ENCODE measurements around the gene LAMP1. TPM values are rescaled to one million over a fixed set of nuclear protein-coding genes. Genes with fewer than 3 reads are reported as not detected.

LAMP1 gene
- total and polyA plus RNA-seq, 4 donors: 98.0 to 154 (median 132) TPM

DNA sequence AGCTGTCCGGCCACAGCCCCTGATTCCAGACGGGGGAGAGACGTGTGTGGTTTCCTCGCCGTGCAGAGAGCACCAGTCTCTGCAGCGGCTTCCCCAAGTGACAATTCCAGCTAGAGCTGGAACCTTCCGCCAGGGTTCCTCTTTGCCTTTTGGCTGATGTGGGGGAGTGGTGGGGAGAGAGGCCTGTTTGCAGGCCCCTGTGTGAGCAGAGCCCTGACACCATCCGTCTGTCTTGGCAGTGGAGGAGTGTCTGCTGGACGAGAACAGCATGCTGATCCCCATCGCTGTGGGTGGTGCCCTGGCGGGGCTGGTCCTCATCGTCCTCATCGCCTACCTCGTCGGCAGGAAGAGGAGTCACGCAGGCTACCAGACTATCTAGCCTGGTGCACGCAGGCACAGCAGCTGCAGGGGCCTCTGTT, 25.0 kb downstream of the LAMP1 start:
- no peak for DNase-seq (ENCODE audit: low read depth in 4 of 6, low spot score in 6 of 6)
- H3K9me3 ChIP-seq (ENCODE audit: control insufficient read depth, insufficient read depth, low read length): no peaks in the 10 kb centered on the region
- no peaks in the 10 kb centered on the region for H3K4me1 ChIP-seq (ENCODE audit: control insufficient read depth, insufficient read depth, low read length)
- H3K36me3 ChIP-seq (ENCODE audit: control insufficient read depth, insufficient read depth, low read length): peaks cover 80% of the 10 kb centered on the region
- no peak overlapping the region for H3K27ac ChIP-seq (ENCODE audit: low read depth, low read length)
- no peak overlapping the region for H3K4me3 ChIP-seq (ENCODE audit: low read depth, low read length)
- no peaks in the 10 kb centered on the region for H3K27me3 ChIP-seq (ENCODE audit: control insufficient read depth, insufficient read depth, low read length)
- 92% methylated on average over 17 of the region's 17 CpGs for WGBS (ENCODE audit: insufficient coverage)

- Histone ChIP-seq H3K36me3 (ENCODE audit: control insufficient read depth, insufficient read depth, low read length) (peaks cover 74% of the 10 kb centered on the region), H3K9me3 (ENCODE audit: control insufficient read depth, insufficient read depth, low read length) (no peaks in the 10 kb centered on the region), H3K27me3 (ENCODE audit: control insufficient read depth, insufficient read depth, low read length) (no peaks in the 10 kb centered on the region), H3K27ac (ENCODE audit: low read depth, low read length) (no peak overlapping the region), H3K4me3 (ENCODE audit: low read depth, low read length) (no peak overlapping the region), H3K4me1 (ENCODE audit: control insufficient read depth, insufficient read depth, low read length) (no peaks in the 10 kb centered on the region)
- WGBS (ENCODE audit: insufficient coverage): 99% methylated on average over 18 of the region's 25 CpGs
- DNase-seq (ENCODE audit: low read depth in 4 of 6, low spot score in 6 of 6): no peak
Observed at GRCh38 chr13:113322890-113323651, 26.0 kb downstream of the LAMP1 start.

GRCh38 chr13:113323869-113324268, 26.8 kb downstream of the LAMP1 start:
- H3K27ac ChIP-seq (ENCODE audit: low read depth, low read length): no peak overlapping the region
- peaks cover 68% of the 10 kb centered on the region for H3K36me3 ChIP-seq (ENCODE audit: control insufficient read depth, insufficient read depth, low read length)
- no peaks in the 10 kb centered on the region for H3K4me1 ChIP-seq (ENCODE audit: control insufficient read depth, insufficient read depth, low read length)
- H3K27me3 ChIP-seq (ENCODE audit: control insufficient read depth, insufficient read depth, low read length): no peaks in the 10 kb centered on the region
- H3K9me3 ChIP-seq (ENCODE audit: control insufficient read depth, insufficient read depth, low read length): no peaks in the 10 kb centered on the region
- no peak overlapping the region for H3K4me3 ChIP-seq (ENCODE audit: low read depth, low read length)
- 100% methylated on average over 3 of the region's 7 CpGs for WGBS (ENCODE audit: insufficient coverage)
- DNase-seq (ENCODE audit: low read depth in 4 of 6, low spot score in 6 of 6): no peak

- H3K4me1 ChIP-seq (ENCODE audit: control insufficient read depth, insufficient read depth, low read length): no peaks in the 10 kb centered on the region
- no peak overlapping the region for H3K27ac ChIP-seq (ENCODE audit: low read depth, low read length)
- 63% methylated on average over 9 of the region's 12 CpGs for WGBS (ENCODE audit: insufficient coverage)
- H3K36me3 ChIP-seq (ENCODE audit: control insufficient read depth, insufficient read depth, low read length): peaks cover 63% of the 10 kb centered on the region
- peak in 1 of 6 donors; percentile 9 for DNase-seq (ENCODE audit: low read depth in 4 of 6, low spot score in 6 of 6)
- H3K27me3 ChIP-seq (ENCODE audit: control insufficient read depth, insufficient read depth, low read length): no peaks in the 10 kb centered on the region
- no peaks in the 10 kb centered on the region for H3K9me3 ChIP-seq (ENCODE audit: control insufficient read depth, insufficient read depth, low read length)
- no peak overlapping the region for H3K4me3 ChIP-seq (ENCODE audit: low read depth, low read length)
Observed at GRCh38 chr13:113324398-113324797, 27.4 kb downstream of the LAMP1 start.

GRCh38 chr13:113325779-113326178, 28.7 kb downstream of the LAMP1 start:
- WGBS (ENCODE audit: insufficient coverage): 96% methylated on average over 21 of the region's 23 CpGs

GRCh38 chr13:113327391-113327765, 30.3 kb downstream of the LAMP1 start:
- H3K27ac ChIP-seq (ENCODE audit: low read depth, low read length): no peak overlapping the region
- no peak for DNase-seq (ENCODE audit: low read depth in 4 of 6, low spot score in 6 of 6)
- no peaks in the 10 kb centered on the region for H3K9me3 ChIP-seq (ENCODE audit: control insufficient read depth, insufficient read depth, low read length)
- H3K4me3 ChIP-seq (ENCODE audit: low read depth, low read length): no peak overlapping the region
- H3K36me3 ChIP-seq (ENCODE audit: control insufficient read depth, insufficient read depth, low read length): peaks cover 34% of the 10 kb centered on the region
- no peaks in the 10 kb centered on the region for H3K4me1 ChIP-seq (ENCODE audit: control insufficient read depth, insufficient read depth, low read length)
- no peaks in the 10 kb centered on the region for H3K27me3 ChIP-seq (ENCODE audit: control insufficient read depth, insufficient read depth, low read length)
- WGBS (ENCODE audit: insufficient coverage): no CpG with 5 or more reads among the region's 13 CpGs

More at GRCh38 chr13:113325779-113326178, 28.7 kb downstream of the LAMP1 start:
- peaks cover 49% of the 10 kb centered on the region for H3K36me3 ChIP-seq (ENCODE audit: control insufficient read depth, insufficient read depth, low read length)
- H3K4me3 ChIP-seq (ENCODE audit: low read depth, low read length): no peak overlapping the region
- H3K27me3 ChIP-seq (ENCODE audit: control insufficient read depth, insufficient read depth, low read length): no peaks in the 10 kb centered on the region
- no peaks in the 10 kb centered on the region for H3K4me1 ChIP-seq (ENCODE audit: control insufficient read depth, insufficient read depth, low read length)
- H3K27ac ChIP-seq (ENCODE audit: low read depth, low read length): no peak overlapping the region
- H3K9me3 ChIP-seq (ENCODE audit: control insufficient read depth, insufficient read depth, low read length): no peaks in the 10 kb centered on the region
- no peak for DNase-seq (ENCODE audit: low read depth in 4 of 6, low spot score in 6 of 6)

GRCh38 chr13:113327766-113328471, 30.9 kb downstream of the LAMP1 start:
- 83% methylated on average over 20 of the region's 20 CpGs for WGBS (ENCODE audit: insufficient coverage)
- Histone ChIP-seq H3K27ac (ENCODE audit: low read depth, low read length) (no peak overlapping the region), H3K27me3 (ENCODE audit: control insufficient read depth, insufficient read depth, low read length) (no peaks in the 10 kb centered on the region), H3K4me1 (ENCODE audit: control insufficient read depth, insufficient read depth, low read length) (no peaks in the 10 kb centered on the region), H3K9me3 (ENCODE audit: control insufficient read depth, insufficient read depth, low read length) (no peaks in the 10 kb centered on the region), H3K36me3 (ENCODE audit: control insufficient read depth, insufficient read depth, low read length) (peaks cover 32% of the 10 kb centered on the region), H3K4me3 (ENCODE audit: low read depth, low read length) (no peak overlapping the region)
- no peak for DNase-seq (ENCODE audit: low read depth in 4 of 6, low spot score in 6 of 6)

- WGBS (ENCODE audit: insufficient coverage): 95% methylated on average over 12 of the region's 12 CpGs
Observed at GRCh38 chr13:113328851-113329250, 31.8 kb downstream of the LAMP1 start.

DNA sequence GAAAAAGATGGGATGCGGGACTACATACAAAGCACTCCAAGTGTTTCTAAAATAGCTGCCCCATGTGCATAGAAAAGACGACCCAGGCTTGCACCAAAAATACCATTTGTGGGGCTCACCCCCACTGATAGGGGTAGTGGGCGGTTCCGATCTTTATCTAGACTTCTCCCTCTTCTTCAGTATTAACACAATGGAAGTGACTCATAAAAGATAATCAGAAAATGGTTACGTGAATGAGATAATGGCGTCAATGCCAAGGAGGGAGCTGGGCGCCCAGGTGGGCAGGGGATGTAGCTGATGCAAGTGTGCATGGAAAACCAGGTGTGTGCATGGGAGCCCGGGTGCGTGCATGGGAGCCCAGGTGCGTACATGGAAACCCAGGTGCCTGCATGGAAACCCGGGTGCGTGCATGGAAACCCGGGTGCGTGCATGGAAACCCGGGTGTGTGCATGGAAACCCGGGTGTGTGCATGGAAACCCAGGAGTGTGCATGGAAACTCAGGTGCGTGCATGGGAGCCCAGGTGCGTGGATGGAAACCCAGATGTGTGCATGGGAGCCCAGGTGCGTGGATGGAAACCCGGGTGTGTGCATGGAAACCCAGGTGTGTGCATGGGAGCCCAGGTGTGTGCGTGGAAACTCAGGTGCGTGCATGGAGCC, 32.7 kb downstream of the LAMP1 start:
- 92% methylated on average over 17 of the region's 22 CpGs for WGBS (ENCODE audit: insufficient coverage)
- peaks cover 17% of the 10 kb centered on the region for H3K36me3 ChIP-seq (ENCODE audit: control insufficient read depth, insufficient read depth, low read length)

More at GRCh38 chr13:113328851-113329250, 31.8 kb downstream of the LAMP1 start:
- no peaks in the 10 kb centered on the region for H3K9me3 ChIP-seq (ENCODE audit: control insufficient read depth, insufficient read depth, low read length)
- H3K27ac ChIP-seq (ENCODE audit: low read depth, low read length): no peak overlapping the region
- no peak for DNase-seq (ENCODE audit: low read depth in 4 of 6, low spot score in 6 of 6)
- H3K36me3 ChIP-seq (ENCODE audit: control insufficient read depth, insufficient read depth, low read length): peaks cover 24% of the 10 kb centered on the region
- no peaks in the 10 kb centered on the region for H3K27me3 ChIP-seq (ENCODE audit: control insufficient read depth, insufficient read depth, low read length)
- H3K4me1 ChIP-seq (ENCODE audit: control insufficient read depth, insufficient read depth, low read length): no peaks in the 10 kb centered on the region
- H3K4me3 ChIP-seq (ENCODE audit: low read depth, low read length): no peak overlapping the region

More for the DNA sequence above, 32.7 kb downstream of the LAMP1 start:
- H3K9me3 ChIP-seq (ENCODE audit: control insufficient read depth, insufficient read depth, low read length): no peaks in the 10 kb centered on the region
- no peaks in the 10 kb centered on the region for H3K4me1 ChIP-seq (ENCODE audit: control insufficient read depth, insufficient read depth, low read length)
- H3K4me3 ChIP-seq (ENCODE audit: low read depth, low read length): no peak overlapping the region
- no peak overlapping the region for H3K27ac ChIP-seq (ENCODE audit: low read depth, low read length)
- H3K27me3 ChIP-seq (ENCODE audit: control insufficient read depth, insufficient read depth, low read length): no peaks in the 10 kb centered on the region
- DNase-seq (ENCODE audit: low read depth in 4 of 6, low spot score in 6 of 6): no peak
